KOPT-K1 (cell line): ENCODE data around the gene PQBP1.

ENCODE experiments used
- H3K27ac ChIP-seq: fragments of 200-600 bp; sonication (generic); 2 replicates; pipeline ENCODE4 v1.5.1; 2016; ENCODE audit warnings: antibody characterized with exemption, mild to moderate bottlenecking, low read depth, low read length; ENCODE audit not compliant: poor library complexity, severe bottlenecking
- H3K36me3 ChIP-seq: fragments of 200-600 bp; sonication (generic); 2 replicates; pipeline ENCODE4 v1.5.1; 2017; ENCODE audit warnings: antibody characterized with exemption, mild to moderate bottlenecking, low read length, moderate library complexity; ENCODE audit not compliant: insufficient read depth
- H3K9me3 ChIP-seq: fragments of 200-600 bp; sonication (generic); 2 replicates; pipeline ENCODE4 v1.5.1; 2017; ENCODE audit warnings: antibody characterized with exemption, low read length, mild to moderate bottlenecking; ENCODE audit not compliant: insufficient read depth, poor library complexity, severe bottlenecking

Gene PQBP1

DNA sequence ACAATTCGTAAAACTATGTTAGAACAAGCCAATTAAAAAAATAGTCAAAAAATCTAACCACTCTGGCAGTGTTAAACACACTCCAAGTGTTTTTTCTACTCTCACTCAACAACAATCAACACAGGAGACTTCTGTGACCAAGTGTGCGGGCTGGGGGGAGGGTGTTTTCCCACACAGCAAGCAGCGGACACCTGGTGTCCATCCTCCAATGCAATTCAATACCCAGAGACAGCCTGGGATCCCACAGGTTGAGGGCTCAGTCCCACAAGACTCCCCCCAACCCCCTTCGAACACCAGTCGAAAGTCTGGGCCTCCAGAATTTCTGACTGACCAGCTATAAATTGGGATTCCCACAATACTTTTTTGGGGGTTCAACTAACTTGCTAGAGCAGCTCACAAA lies 29.4 kb downstream of the PQBP1 start:
- Histone ChIP-seq H3K9me3 (no peaks in the 10 kb centered on the region), H3K36me3 (peaks cover 63% of the 10 kb centered on the region; the same call in 1 of the 2 replicates), H3K27ac (no peak overlapping the region)

DNA sequence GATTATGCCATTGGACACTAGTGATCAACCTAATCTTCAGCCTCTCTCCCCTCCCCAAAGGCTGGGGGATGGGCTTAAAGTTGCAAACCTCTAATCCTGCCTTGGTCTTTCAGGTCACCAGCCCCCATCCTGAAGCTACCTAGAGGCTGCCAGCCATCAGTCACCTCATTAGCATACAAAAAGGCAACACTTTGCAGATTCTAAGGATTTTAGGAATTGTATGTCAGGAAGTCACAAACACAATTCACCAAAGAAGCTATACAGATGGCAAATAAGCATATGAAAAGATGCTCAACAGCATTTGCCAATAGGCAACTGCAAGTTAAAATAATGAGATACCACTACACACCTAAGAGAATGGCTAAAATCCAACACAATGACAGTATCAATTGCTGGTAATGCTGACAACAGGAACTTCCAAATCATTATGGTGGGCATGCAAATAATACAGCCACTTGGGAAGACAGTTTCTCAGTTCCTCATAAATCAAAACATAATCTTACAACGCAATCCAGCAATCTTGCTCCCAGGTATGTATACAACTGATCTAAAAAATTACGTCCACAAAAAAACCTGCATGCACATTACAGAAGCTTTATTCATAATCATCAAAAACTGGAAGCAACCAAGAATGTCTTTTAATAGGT lies 30.1 kb downstream of the PQBP1 start:
- H3K27ac ChIP-seq: no peak overlapping the region
- H3K9me3 ChIP-seq: no peaks in the 10 kb centered on the region
- H3K36me3 ChIP-seq: peaks cover 63% of the 10 kb centered on the region

DNA sequence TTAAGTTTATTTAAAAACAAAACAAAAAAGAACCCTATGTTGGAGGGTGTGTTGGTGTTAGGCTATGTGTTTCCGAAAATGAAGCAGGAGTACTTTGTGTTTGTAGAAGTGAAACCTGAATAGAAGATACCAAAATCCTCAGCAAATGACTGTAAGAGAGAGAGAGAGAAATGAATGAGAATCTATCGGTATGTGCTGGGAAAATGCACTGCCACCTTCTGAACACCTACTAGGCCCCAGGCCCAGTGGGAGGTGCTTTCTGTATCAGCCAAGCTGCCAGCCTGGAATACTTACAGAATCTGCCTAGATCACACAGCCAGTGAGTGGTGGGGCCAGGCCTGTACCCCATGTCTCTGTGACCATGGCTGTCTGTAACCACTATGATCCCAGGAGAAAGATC lies 36.0 kb downstream of the PQBP1 start:
- Histone ChIP-seq H3K27ac (no peak overlapping the region), H3K36me3 (peaks cover 37% of the 10 kb centered on the region), H3K9me3 (no peaks in the 10 kb centered on the region)

DNA sequence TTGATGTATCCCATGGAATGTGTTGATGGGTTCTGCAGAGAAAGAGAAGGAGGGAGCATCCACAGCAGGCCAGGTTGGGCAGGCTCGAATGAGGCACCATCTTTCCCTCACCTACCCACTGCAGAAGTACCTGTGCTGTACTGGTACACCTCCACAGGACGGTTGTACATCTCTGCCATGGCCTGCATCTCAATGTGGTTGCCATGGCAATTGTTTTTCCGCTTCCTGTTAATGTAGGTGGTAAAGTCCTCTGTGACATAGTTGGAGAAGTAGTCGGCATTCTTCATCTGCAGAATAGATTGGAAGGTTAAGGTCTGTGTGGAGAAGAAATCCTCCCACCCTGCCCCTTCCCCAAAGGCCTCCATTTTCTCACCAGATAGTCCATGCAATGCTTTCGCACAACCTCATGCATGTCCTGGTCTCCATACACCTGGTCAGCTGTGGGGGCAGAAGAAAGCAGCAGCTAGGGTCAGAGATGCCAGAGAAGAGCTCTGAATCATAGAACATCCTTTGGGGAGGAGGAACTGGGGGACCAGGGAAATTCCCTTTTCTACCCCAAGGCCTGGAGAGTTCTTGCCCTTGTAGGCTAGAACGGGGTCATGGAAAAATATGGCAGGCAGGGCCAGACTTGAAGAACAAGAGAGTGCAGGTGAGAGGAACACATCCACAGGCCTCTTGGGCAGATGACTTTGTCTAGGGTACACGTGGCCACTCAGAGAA lies 37.0 kb downstream of the PQBP1 start:
- peaks cover 42% of the 10 kb centered on the region for H3K36me3 ChIP-seq
- no peak overlapping the region for H3K27ac ChIP-seq
- no peaks in the 10 kb centered on the region for H3K9me3 ChIP-seq

DNA sequence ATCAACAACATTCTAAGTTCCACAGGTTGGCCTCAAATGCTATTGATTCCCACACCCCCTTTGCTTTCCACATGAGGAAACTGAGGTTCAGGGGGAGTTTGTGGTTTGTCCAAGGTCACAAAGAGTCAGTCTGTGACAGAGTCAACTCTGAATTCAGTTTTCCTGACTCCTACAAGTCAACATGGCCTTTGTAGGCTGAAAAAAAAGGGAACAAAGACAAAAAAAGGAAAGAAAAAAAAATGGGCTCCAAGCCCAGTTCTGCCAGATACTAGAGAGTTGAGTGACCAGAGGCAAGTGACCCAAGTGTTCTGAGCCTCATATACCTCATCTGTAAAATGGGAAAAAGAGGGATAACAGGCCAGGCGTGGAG lies 37.6 kb downstream of the PQBP1 start:
- Histone ChIP-seq H3K36me3 (peaks cover 40% of the 10 kb centered on the region), H3K27ac (no peak overlapping the region), H3K9me3 (no peaks in the 10 kb centered on the region)

DNA sequence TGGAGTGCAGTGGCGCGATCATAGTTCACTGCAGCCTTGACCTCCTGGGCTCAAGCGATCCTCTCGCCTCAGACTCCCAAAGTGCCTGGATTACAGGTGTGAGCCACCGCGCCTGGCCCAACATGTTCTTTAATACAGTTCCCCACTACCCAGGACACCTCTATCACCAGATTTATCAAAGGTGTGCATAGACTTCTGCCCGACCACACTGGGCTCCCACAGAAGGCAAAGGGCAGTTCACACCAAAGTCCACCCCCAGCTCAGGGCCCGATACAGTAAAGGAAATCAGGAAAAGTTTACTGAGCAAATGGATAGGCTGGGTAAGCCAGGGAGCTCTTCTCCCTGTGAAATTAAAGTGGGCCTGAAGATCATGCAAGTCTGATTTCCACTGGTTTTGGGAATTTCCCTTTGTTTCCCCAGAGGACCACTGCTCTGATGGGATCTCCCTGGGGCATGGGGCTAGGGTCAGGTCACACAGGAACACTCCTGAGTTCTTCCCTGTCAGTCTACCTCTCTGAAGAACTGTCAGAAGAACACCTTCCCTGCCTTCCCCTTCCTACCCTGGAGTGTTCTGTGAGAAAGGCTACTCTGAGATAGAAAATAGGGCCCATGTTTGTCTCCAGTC lies 38.8 kb downstream of the PQBP1 start:
- peaks cover 34% of the 10 kb centered on the region for H3K36me3 ChIP-seq
- H3K9me3 ChIP-seq: no peaks in the 10 kb centered on the region
- no peak overlapping the region for H3K27ac ChIP-seq

DNA sequence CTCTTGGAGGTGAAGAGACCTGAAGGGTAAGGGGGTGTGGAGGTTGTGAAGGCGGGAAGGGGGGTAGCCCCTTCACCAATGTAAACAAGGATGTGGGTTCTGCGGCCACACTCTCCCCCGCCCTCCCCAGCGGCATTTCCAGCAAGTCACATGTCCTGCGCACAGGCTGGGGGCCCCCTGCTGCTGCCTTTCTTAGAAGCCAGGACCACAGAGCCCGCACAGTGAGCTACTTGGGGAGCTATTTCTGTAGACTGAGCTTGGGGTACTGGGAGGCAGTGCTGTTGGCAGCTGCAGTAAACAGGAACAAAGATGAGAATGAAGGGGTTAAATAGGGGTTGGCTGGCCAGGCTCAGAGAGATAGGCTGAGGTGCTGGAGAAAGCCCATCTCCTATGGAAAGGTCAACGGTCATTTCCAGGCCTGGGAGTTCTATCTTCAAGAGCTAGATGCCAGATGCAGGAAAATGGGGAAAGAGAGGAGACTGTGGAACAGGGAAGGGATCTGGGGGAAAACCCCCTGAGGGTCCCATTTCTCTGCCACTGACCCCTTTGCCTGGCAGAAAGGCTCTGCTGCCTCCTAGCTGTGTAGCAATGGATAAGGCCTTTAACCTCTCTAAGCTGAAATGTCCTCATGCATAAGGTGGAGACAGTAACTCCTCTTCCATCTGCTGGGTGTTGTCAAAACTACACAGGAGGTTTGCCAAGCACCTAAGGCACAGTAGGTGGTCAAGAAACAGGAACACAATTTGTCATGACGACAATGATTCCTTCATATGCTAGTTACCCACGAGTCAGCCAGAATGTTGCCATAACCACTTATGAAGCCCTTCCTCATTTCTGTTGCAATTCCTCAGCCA lies 39.6 kb downstream of the PQBP1 start:
- H3K27ac ChIP-seq: peak overlapping the region; percentile 49
- H3K36me3 ChIP-seq: peaks cover 35% of the 10 kb centered on the region
- no peaks in the 10 kb centered on the region for H3K9me3 ChIP-seq

DNA sequence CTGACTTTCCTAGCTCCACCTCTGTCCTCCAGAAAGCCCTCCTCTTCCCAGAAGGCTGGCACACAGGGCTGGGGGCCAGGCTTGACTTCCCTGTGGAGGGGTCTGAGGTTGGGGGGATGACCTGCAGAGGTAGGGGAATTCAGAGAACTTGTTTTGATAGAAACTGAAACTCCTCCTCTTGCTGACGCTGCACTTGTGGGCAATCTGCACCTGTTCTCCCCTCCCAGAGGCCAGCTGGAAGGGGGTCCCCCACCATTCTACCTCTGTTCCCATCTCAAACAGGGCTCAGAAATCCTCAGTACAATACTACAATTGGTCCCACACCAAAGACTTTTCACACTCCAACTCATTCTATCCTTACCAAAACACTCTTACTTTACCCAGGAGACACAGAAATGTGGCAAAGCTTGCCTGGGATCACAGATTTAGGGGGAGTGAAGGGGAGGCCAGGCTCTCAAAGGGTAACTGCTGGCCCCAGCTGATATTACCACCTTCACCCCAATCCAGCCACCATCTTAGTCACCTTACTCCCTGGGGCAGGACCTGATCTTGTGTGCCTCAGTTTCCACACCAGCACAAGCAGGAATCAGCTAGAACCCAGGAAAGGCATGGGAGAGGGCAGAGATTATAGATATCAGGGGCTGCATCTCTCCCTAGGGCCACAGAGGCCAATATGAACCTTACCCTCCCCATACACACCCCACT lies 41.1 kb downstream of the PQBP1 start:
- Histone ChIP-seq H3K27ac (no peak overlapping the region), H3K9me3 (no peaks in the 10 kb centered on the region), H3K36me3 (peaks cover 43% of the 10 kb centered on the region)

DNA sequence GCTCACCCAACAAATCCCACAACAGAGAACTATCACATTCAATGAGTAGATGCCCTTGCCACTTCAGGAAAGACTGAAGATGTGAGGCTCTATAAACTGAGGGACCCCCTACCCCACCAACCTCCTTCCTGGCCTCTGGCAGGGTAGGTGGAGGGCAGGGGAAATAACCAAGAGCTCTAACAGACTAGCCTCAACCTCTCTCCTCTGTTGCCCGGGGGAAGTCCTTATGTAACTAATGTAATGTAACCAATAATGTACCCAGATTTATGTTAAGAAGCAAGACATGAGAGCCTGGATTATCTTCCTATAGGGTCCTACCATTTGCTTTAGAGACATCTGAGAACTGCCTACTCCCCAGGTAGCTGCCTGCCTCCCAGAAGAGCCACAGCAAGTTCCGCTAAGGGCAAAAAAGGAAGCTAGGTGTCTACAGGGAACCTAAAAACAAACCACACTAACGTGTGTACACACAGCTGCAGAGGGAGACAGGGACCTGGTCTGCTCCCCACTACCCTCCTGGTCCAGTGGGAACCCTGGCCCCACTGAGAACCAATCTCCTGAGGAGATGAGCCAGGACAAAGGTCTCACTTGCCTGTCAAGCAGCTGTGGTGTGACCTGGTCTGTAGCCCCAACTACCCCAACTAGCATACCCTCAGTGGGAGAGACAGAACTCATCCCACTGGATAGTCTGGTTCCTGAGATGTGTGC lies 41.9 kb downstream of the PQBP1 start:
- Histone ChIP-seq H3K36me3 (peaks cover 41% of the 10 kb centered on the region), H3K9me3 (no peaks in the 10 kb centered on the region), H3K27ac (no peak overlapping the region)

DNA sequence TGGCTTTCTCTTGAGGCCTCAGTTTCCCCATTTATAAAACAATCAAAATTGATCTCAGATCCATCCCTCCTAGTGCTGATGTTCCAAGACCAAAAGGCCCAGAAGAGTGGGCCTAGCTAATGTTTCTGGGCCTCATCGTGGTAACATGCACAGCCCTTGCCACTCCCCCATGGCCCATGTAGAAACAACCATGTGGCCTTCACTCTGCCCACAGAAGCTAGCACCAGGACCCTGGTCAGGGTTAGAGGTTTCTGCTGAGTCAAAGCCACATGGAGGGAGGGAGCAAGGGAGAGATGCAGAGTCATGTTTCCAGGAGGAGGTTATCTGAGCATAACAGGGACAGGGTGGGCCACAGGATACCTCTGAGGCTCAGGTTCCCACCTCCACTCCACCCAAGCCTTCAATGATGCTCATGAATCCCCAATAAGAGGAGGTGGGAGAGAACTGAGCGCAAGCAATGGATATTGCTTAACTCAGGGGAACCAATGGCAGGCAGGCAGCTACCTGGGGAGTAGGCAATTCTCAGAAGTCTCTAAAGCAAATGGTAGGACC lies 42.8 kb downstream of the PQBP1 start:
- Histone ChIP-seq H3K27ac (no peak overlapping the region), H3K36me3 (peaks cover 33% of the 10 kb centered on the region), H3K9me3 (no peaks in the 10 kb centered on the region)

DNA sequence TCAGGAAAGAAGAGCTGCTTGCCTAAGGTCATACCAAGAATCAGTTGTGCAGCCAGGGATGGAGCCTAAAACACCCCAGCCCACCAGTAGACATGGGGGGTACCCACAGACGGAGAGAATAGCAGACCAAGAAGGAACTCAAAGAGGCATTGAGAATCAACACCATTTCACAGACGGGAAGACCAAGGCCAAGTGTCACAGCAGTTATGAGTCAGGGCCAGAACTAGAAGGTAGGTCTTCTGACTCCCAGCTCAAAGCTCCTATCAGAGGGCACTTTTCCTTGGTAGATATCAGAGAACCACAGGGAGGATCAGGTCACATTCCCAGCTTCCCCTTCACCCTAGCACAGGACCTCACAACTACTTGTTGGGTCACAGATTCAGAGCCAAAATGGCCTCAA lies 45.2 kb downstream of the PQBP1 start:
- peaks cover 32% of the 10 kb centered on the region for H3K36me3 ChIP-seq
- no peak overlapping the region for H3K27ac ChIP-seq
- H3K9me3 ChIP-seq: no peaks in the 10 kb centered on the region

DNA sequence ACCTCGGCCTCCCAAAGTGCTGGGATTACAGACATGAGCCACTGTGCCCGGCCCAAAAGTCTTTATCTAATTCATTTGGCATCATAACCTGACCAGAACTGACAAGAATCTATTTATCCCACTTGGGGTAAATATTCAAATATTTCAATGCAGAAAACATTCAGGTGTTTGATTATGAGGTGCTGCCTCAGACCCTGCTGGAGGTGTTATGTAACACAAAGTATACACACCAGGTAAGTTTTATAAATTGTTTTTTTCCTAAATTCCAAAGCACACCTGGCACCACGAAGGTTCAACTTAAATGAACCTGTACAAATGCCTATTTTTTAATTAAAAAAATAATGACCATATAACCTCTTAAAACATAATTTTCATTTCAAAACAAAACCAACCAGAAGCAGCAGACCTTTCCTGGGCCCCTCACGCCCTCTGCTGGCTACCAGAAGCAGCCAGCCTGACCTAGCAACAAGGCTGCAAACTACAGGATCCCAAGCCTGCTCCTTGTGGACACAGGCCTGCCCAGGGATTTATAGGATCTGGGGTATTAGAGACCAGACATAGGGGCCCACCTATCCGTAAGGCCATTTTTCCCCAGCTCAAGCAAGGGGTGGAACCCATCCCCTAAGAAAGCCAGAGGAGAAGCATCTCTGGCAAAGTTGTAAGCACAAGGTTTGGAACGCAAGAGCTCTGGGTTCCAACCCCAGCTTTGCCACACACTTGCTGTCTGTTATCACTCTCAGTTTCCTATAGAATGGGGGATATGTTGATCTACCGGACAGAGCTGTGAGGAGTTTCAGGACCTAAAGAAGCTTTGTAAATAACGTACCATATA lies 48.0 kb downstream of the PQBP1 start:
- Histone ChIP-seq H3K36me3 (peaks cover 23% of the 10 kb centered on the region), H3K27ac (no peak overlapping the region), H3K9me3 (no peaks in the 10 kb centered on the region)

DNA sequence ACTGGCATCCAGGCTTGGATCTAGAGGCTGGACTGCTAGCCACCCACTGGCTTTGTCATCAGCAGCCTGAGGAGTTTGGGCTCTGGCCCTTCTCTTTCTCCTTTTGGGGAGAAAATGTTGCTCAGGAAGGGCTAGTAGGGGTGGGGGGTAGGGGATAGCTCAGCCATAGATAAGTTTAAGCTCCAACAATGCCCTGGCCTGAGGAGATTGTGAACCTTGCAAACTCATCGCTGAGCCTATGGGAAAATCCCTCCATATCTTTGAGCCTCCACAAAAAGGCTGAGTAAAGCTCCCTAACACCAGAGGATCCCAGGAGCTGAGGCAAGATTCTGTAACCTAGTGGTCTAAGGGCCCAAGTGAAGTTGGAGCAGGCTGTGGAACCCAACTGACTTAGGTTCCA lies 50.9 kb downstream of the PQBP1 start:
- Histone ChIP-seq H3K9me3 (no peaks in the 10 kb centered on the region), H3K36me3 (peaks cover 19% of the 10 kb centered on the region), H3K27ac (no peak overlapping the region)
